ENCODE measurements around the gene NEK11.

Gene NEK11

DNA sequence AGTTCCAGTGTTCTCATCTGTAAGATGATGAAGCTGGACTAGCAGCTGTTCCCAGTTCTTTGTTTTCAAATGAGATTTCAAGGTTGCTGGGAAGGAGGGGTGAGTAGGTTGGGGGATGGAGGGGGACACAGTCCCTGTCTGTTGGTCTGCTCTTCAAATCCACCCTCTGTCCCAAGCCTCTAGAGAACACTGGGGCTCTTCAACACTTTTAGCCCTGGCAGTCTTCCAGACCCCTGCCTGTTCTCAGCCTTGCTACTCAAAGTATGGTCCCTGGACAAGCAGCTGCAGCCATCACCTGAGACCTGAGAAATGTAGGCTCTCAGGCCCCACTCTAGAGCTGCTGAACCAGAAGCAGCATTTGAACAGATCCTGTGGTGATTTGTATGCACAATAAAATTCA is 41.3 kb downstream of the NEK11 start:
- TF ChIP-seq, protein P1, sequence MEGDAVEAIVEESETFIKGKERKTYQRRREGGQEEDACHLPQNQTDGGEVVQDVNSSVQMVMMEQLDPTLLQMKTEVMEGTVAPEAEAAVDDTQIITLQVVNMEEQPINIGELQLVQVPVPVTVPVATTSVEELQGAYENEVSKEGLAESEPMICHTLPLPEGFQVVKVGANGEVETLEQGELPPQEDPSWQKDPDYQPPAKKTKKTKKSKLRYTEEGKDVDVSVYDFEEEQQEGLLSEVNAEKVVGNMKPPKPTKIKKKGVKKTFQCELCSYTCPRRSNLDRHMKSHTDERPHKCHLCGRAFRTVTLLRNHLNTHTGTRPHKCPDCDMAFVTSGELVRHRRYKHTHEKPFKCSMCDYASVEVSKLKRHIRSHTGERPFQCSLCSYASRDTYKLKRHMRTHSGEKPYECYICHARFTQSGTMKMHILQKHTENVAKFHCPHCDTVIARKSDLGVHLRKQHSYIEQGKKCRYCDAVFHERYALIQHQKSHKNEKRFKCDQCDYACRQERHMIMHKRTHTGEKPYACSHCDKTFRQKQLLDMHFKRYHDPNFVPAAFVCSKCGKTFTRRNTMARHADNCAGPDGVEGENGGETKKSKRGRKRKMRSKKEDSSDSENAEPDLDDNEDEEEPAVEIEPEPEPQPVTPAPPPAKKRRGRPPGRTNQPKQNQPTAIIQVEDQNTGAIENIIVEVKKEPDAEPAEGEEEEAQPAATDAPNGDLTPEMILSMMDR (conservative IDR thresholded peaks at IDR 0.05; ENCODE audit: low read length): no peak
- TF ChIP-seq EZH2phosphoT487 (IDR thresholded peaks at IDR 0.05; ENCODE audit: borderline replicate concordance): no peak
- Histone ChIP-seq H2AFZ (ENCODE audit: low read length) (no peak overlapping the region), H3K9ac (ENCODE audit: low read depth, low read length, poor library complexity, severe bottlenecking) (no peak overlapping the region), H3K79me2 (ENCODE audit: insufficient read depth, low read length) (no peaks in the 10 kb centered on the region), H3F3A (ENCODE audit: low read depth) (no peaks in the 10 kb centered on the region), H3K4me2 (ENCODE audit: low read depth, low read length, poor library complexity, severe bottlenecking) (no peak overlapping the region), H3K9me2 (replicated peaks; ENCODE audit: low read depth, low read length) (no peaks in the 10 kb centered on the region), H3K36me3 (ENCODE audit: insufficient read depth, low read length) (no peaks in the 10 kb centered on the region), H3K4me1 (ENCODE audit: insufficient read depth, low read length, poor library complexity, severe bottlenecking) (peaks cover 15% of the 10 kb centered on the region), H3K27me3 (ENCODE audit: insufficient read depth, low read length, poor library complexity, severe bottlenecking) (no peaks in the 10 kb centered on the region), H4K20me1 (ENCODE audit: insufficient read depth, low read length, poor library complexity, severe bottlenecking) (no peaks in the 10 kb centered on the region), H3K9me3 (ENCODE audit: insufficient read depth, low read depth, low read length) (no peaks in the 10 kb centered on the region), H3K4me3 (ENCODE audit: low read length, poor library complexity, severe bottlenecking) (no peak overlapping the region)

DNA sequence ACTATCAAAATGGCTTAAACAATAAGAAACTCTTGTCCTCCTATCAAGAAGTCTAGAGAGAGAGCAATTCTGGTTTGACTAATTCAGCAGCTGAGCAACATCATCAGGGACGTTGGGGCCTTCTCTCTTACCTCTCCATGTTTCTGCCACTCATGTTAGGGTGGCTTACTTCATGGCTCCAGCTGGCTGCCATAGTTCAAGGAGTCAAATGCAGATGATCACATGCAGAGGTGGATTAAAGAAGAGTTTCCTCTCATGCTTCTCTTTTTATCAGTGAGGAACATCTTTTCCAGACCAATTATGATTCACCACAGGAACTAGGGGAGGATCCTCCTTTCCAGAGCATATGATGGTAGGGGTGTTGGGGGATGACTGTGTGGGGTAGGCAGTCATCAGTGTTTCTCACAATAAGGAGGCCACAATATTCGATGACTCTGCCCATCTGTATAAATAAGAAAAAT is 45.5 kb downstream of the NEK11 start:
- no peaks in the 10 kb centered on the region for H3K79me2 ChIP-seq (ENCODE audit: insufficient read depth, low read length)
- H3F3A ChIP-seq (ENCODE audit: low read depth): no peaks in the 10 kb centered on the region
- H3K9ac ChIP-seq (ENCODE audit: low read depth, low read length, poor library complexity, severe bottlenecking): no peak overlapping the region
- peak overlapping the region; percentile 97 for H2AFZ ChIP-seq (ENCODE audit: low read length)
- H3K9me3 ChIP-seq (ENCODE audit: insufficient read depth, low read depth, low read length): no peaks in the 10 kb centered on the region
- peak overlapping the region; percentile 36 for H3K4me2 ChIP-seq (ENCODE audit: low read depth, low read length, poor library complexity, severe bottlenecking)
- H4K20me1 ChIP-seq (ENCODE audit: insufficient read depth, low read length, poor library complexity, severe bottlenecking): no peaks in the 10 kb centered on the region
- H3K36me3 ChIP-seq (ENCODE audit: insufficient read depth, low read length): no peaks in the 10 kb centered on the region
- H3K4me1 ChIP-seq (ENCODE audit: insufficient read depth, low read length, poor library complexity, severe bottlenecking): peaks cover 43% of the 10 kb centered on the region
- no peak overlapping the region for H3K4me3 ChIP-seq (ENCODE audit: low read length, poor library complexity, severe bottlenecking)
- no peaks in the 10 kb centered on the region for H3K27me3 ChIP-seq (ENCODE audit: insufficient read depth, low read length, poor library complexity, severe bottlenecking)
- no peaks in the 10 kb centered on the region for H3K9me2 ChIP-seq (replicated peaks; ENCODE audit: low read depth, low read length)
- TF ChIP-seq, protein P1 (conservative IDR thresholded peaks at IDR 0.05; ENCODE audit: low read length): no peak
- TF ChIP-seq EZH2phosphoT487 (IDR thresholded peaks at IDR 0.05; ENCODE audit: borderline replicate concordance): no peak

DNA sequence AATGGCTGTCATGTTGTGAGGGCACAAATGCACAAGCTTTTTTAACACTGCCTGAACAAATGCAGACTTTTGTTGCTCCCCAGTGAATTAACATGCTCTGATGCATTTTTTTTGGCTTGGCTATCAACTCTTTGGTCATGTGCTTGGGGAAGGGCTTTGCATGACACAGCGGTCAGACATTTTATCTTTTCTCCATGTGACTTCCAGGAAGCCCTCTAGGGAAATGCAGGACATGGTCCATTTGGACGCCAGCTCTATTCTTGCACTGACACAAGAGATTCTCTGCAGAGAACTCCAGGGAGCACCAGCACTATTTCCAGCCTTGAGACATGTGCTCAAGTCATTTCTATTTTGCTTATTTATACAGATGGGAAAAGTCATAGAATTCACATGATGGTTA is 46.2 kb downstream of the NEK11 start:
- H3K9me2 ChIP-seq (replicated peaks; ENCODE audit: low read depth, low read length): no peaks in the 10 kb centered on the region
- peak overlapping the region; percentile 97 for H2AFZ ChIP-seq (ENCODE audit: low read length)
- H3K36me3 ChIP-seq (ENCODE audit: insufficient read depth, low read length): no peaks in the 10 kb centered on the region
- H4K20me1 ChIP-seq (ENCODE audit: insufficient read depth, low read length, poor library complexity, severe bottlenecking): no peaks in the 10 kb centered on the region
- H3K4me3 ChIP-seq (ENCODE audit: low read length, poor library complexity, severe bottlenecking): no peak overlapping the region
- H3F3A ChIP-seq (ENCODE audit: low read depth): no peaks in the 10 kb centered on the region
- H3K27me3 ChIP-seq (ENCODE audit: insufficient read depth, low read length, poor library complexity, severe bottlenecking): no peaks in the 10 kb centered on the region
- no peaks in the 10 kb centered on the region for H3K9me3 ChIP-seq (ENCODE audit: insufficient read depth, low read depth, low read length)
- peaks cover 43% of the 10 kb centered on the region for H3K4me1 ChIP-seq (ENCODE audit: insufficient read depth, low read length, poor library complexity, severe bottlenecking)
- TF ChIP-seq, protein P1 (conservative IDR thresholded peaks at IDR 0.05; ENCODE audit: low read length): no peak
- no peak overlapping the region for H3K9ac ChIP-seq (ENCODE audit: low read depth, low read length, poor library complexity, severe bottlenecking)
- no peaks in the 10 kb centered on the region for H3K79me2 ChIP-seq (ENCODE audit: insufficient read depth, low read length)
- H3K4me2 ChIP-seq (ENCODE audit: low read depth, low read length, poor library complexity, severe bottlenecking): no peak overlapping the region

All from Loucy (cell line).